NCI-H226 (cell line): ENCODE results near the gene CD109.
A peak's percentile ranks its signal among the peaks of the same experiment; 100 is the strongest.

Experiments
- DNase-seq: peaks from one replicate; pipeline ENCODE4 v3.0.0-alpha.2; 2015

Gene CD109

GRCh38 chr6:73728548-73729205, 32.7 kb downstream of the CD109 start:
- no peak for DNase-seq

DNA sequence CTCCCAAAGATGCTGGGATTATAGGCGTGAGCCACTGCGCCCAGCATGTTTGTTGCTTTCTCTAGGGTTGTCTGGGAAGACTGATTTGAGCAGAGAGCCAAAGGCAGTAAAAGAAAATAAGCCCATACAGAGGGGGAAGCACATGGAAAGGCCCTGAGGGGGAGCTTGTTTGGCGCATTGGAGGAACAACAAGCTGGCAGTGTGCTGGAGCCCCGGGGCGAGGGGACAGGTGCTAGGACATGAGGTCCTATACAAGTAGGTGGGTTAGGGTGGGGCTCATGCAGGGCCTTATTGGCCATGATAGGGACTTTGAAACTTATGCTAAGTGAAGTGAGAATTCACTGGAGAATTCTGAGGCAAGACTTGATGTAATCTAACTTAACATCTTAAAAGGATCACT, 35.3 kb downstream of the CD109 start:
- DNase-seq = no peak

- peak; percentile 46 for DNase-seq
Measured at GRCh38 chr6:73732845-73733675, 37.1 kb downstream of the CD109 start.

GRCh38 chr6:73733791-73734190, 37.8 kb downstream of the CD109 start:
- DNase-seq = no peak

DNA sequence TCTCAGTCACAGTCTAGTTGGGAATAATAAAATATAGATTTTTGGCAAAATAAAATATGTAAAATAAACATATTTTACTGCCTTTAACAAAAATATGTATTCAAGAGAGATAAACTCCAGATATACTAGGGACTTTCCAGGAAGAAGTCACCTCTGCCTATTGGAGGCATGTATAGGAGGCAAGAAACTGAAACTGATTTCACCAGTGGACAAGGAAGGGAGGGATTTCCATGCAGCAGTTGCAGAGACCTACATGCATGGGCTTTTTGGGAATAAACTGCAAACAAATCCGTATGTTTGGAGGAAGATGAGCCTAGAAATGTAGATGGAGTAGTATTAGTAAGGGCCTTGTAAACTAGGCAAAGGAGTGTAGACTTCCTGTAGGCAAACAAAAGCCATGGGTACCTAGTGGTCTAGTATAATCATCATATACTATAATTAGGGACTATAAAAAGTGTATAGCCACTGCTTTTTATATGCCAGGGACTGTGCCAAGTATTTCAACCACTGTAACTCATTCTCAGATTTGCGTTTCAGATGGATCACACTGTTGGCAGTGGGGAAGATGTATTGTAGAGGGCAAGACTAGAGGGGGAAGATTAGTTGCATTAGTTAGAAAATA, 38.9 kb downstream of the CD109 start:
- no peak for DNase-seq

- DNase-seq = no peak
Measured at GRCh38 chr6:73738367-73739028, 42.5 kb downstream of the CD109 start.

GRCh38 chr6:73739096-73739495, 43.1 kb downstream of the CD109 start:
- peak; percentile 13 for DNase-seq

DNA sequence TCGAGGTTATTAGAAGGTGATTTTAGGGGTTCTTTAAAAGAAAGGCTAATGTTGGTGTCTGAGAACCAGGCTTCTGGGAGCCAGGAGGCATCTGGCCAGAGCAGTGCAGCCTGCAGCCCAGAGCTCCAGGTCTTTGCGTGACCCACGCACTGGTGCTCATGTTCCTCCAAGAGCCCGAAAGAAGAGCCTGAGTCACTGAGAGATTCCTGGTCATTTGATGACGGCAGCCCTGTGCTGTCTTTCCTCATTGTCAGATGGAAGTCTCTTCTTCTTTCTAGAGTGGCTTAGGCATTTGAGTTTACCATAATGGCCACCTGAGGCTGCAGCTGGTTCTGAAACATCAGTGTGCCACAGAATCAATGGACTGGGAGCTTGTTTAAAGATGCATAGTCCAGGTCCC, 46.4 kb downstream of the CD109 start:
- DNase-seq = no peak

GRCh38 chr6:73743081-73743480, 47.1 kb downstream of the CD109 start:
- DNase-seq = no peak

- DNase-seq = no peak
Measured at GRCh38 chr6:73743556-73743955, 47.6 kb downstream of the CD109 start.

DNA sequence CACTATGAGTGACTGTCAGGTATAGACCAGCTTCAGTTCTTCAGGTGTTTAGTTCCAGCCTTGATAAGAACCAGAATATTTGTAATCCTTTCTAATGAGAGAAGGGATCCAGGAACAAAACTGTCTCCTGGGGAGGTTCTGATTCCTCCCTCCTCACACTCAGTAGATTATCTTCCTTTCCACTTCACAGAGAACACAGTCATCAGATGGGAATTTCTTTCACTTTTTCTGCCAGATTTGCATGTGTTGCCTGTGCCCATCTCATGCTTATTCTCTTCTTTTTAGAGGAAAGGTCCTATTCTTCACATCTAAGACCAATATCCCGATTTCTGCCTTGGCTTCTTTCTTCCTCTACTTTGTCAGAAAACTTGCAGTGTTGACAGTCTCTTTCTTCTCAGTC, 50.8 kb downstream of the CD109 start:
- peak; percentile 63 for DNase-seq

GRCh38 chr6:73747289-73747688, 51.3 kb downstream of the CD109 start:
- no peak for DNase-seq

DNA sequence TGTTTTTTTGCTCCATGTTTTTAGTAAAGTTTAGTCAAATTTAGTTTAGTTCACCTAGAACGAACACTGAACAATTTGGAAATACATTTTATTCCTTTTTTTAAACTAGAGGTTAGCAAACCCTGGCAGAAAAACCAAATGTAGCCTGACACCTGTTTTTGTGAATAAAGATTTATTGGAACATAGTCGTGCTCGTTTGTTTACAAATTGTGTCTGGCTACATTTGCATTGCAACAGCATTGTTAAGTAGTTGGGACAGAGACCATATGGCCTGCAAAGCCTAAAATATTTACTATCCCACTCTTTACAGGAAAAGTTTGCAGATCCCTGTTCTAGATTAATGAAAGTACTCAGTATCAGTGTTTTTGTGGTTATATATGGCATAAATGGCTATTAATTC, 56.9 kb downstream of the CD109 start:
- DNase-seq = no peak

- no peak for DNase-seq
Measured at GRCh38 chr6:73766040-73766439, 70.0 kb downstream of the CD109 start.

- DNase-seq = no peak
Measured at GRCh38 chr6:73768558-73768957, 72.6 kb downstream of the CD109 start.

DNA sequence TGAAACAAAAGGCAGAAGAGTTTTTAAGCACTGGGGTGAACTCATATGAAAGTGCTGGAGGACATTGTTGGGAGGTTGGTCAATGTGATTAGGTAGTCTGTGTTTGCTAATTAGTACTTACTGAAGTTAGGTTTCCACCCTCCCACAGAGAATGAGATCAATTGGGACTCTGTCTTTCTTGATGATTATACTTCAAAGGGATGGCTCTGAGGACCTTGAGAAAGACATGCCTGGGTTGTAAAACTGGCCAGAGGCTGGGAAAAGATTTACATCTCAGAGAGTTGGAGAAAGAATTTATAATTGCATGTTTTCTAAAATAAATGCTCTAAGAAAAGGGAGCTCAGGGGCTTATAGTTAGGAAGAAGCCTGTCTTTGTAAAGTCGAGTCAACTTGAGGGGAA, 74.0 kb downstream of the CD109 start:
- DNase-seq = no peak

DNA sequence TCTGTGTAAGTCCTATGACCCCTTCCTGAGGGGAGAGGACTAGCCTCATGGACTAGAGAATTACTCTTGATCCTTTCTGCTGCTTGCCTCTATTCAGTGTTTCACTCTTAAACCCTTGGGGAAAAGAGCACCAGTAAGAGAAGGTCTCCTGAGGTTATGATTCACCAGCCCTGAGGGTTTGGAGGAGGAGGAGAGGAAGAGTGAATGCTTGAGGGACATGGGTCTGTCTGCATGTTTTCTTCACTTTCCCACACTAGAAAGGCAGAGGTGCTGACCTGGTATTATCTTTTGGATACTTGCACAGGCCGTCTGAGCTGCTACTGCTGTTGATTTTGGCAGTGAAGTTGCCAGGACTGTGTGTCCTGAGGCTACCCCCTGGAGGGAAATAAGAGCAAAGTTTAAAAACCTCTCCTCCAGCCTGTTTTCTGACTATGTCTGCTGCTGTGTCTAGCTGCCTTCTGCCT, 78.3 kb downstream of the CD109 start:
- DNase-seq = peak; percentile 99

- no peak for DNase-seq
Measured at GRCh38 chr6:73779943-73780342, 83.9 kb downstream of the CD109 start.

GRCh38 chr6:73782911-73783310, 86.9 kb downstream of the CD109 start:
- no peak for DNase-seq

- DNase-seq = no peak
Measured at GRCh38 chr6:73784726-73785505, 88.9 kb downstream of the CD109 start.

GRCh38 chr6:73790574-73790973, 94.6 kb downstream of the CD109 start:
- no peak for DNase-seq

- DNase-seq = no peak
Measured at GRCh38 chr6:73791336-73791735, 95.3 kb downstream of the CD109 start.

GRCh38 chr6:73792738-73793137, 96.7 kb downstream of the CD109 start:
- DNase-seq = no peak
